22Rv1 (cell line): ENCODE measurements around the gene SLC3A2.

Source experiments
- ZFX ChIP-seq: fragments of 450-650 bp; IDR thresholded peaks from 2 replicates; pipeline ENCODE4 v1.6.1; 2017; ENCODE audit warnings: antibody characterized with exemption, borderline replicate concordance
- TF ChIP-seq, protein P1 (sequence below): fragments of 450-650 bp; IDR thresholded peaks from 2 replicates; pipeline ENCODE4 v1.5.1; 2017; ENCODE audit warnings: mild to moderate bottlenecking

DNA sequence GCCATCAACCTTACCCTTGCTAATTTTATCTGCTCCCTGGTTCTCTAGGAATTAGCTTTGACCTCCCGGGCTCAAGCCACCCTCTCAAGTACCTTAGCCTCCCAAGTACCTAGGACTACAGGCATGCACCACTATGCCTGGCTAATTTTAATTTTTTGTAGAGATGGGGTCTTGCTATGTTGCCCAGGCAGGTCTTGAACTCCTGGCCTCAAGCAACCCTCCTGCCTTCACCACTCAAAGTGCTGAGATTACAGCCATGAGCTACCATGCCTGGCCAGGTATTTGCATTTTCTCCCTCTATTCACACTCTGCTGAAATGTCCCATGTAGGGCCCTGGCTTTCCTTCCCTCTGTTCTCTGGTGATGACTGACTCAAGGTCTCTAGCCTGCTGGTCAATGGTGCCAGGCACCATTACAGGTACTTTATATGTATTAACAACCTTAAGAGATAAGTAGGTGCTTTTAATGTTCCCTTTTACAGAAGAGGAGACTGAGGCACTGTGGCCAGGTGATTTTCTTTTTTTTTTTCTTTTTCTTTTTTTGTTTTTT lies 32.9 kb upstream of the SLC3A2 start:
- TF ChIP-seq, protein P1, sequence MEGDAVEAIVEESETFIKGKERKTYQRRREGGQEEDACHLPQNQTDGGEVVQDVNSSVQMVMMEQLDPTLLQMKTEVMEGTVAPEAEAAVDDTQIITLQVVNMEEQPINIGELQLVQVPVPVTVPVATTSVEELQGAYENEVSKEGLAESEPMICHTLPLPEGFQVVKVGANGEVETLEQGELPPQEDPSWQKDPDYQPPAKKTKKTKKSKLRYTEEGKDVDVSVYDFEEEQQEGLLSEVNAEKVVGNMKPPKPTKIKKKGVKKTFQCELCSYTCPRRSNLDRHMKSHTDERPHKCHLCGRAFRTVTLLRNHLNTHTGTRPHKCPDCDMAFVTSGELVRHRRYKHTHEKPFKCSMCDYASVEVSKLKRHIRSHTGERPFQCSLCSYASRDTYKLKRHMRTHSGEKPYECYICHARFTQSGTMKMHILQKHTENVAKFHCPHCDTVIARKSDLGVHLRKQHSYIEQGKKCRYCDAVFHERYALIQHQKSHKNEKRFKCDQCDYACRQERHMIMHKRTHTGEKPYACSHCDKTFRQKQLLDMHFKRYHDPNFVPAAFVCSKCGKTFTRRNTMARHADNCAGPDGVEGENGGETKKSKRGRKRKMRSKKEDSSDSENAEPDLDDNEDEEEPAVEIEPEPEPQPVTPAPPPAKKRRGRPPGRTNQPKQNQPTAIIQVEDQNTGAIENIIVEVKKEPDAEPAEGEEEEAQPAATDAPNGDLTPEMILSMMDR: no peak
- no peak for TF ChIP-seq ZFX
